HG02981 (cell line): ENCODE measurements around the gene PDGFRB.
A peak's percentile ranks its signal among the peaks of the same experiment; 100 is the strongest.

ENCODE experiments used
- ATAC-seq: cut with Tn5 transposase; IDR thresholded peaks from one replicate; pipeline ENCODE4 v1.9.1; 2021; ENCODE audit warnings: mild to moderate bottlenecking, moderate library complexity; ENCODE audit not compliant: unreplicated experiment

Gene PDGFRB

GRCh38 chr5:150182774-150183173 lies 27.1 kb upstream of the PDGFRB start:
- no peak for ATAC-seq

GRCh38 chr5:150181766-150182545 lies 26.3 kb upstream of the PDGFRB start:
- no peak for ATAC-seq

GRCh38 chr5:150181027-150181426 lies 25.4 kb upstream of the PDGFRB start:
- no peak for ATAC-seq

- ATAC-seq, result no peak
Observed at GRCh38 chr5:150180241-150181026, 24.8 kb upstream of the PDGFRB start.

GRCh38 chr5:150179019-150179620 lies 23.5 kb upstream of the PDGFRB start:
- ATAC-seq, result no peak

GRCh38 chr5:150178262-150178661 lies 22.6 kb upstream of the PDGFRB start:
- ATAC-seq, result peak; percentile 61

- ATAC-seq, result no peak
Observed at GRCh38 chr5:150177721-150178120, 22.1 kb upstream of the PDGFRB start.

- ATAC-seq, result no peak
Observed at GRCh38 chr5:150176745-150177477, 21.3 kb upstream of the PDGFRB start.

GRCh38 chr5:150175536-150175935 lies 19.9 kb upstream of the PDGFRB start:
- ATAC-seq, result no peak

- no peak for ATAC-seq
Observed at GRCh38 chr5:150175076-150175475, 19.4 kb upstream of the PDGFRB start.

- ATAC-seq, result no peak
Observed at GRCh38 chr5:150174285-150174684, 18.6 kb upstream of the PDGFRB start.

GRCh38 chr5:150173161-150173560 lies 17.5 kb upstream of the PDGFRB start:
- ATAC-seq, result no peak

- ATAC-seq, result no peak
Observed at GRCh38 chr5:150172556-150172955, 16.9 kb upstream of the PDGFRB start.

- ATAC-seq, result no peak
Observed at GRCh38 chr5:150172145-150172544, 16.5 kb upstream of the PDGFRB start.

- ATAC-seq, result no peak
Observed at GRCh38 chr5:150168864-150169263, 13.2 kb upstream of the PDGFRB start.

GRCh38 chr5:150167908-150168307 lies 12.3 kb upstream of the PDGFRB start:
- no peak for ATAC-seq

GRCh38 chr5:150167512-150167850 lies 11.8 kb upstream of the PDGFRB start:
- ATAC-seq, result no peak

- no peak for ATAC-seq
Observed at GRCh38 chr5:150166650-150167511, 11.2 kb upstream of the PDGFRB start, which contains the start of gene CDX1. TSS of gene CDX1 (plus strand) at chr5:150166778. CDS start at chr5:150166877, 99 bp downstream.

GRCh38 chr5:150166037-150166649 lies 10.5 kb upstream of the PDGFRB start:
- ATAC-seq, result no peak
